ENCODE data around the gene USP48.
"Not testable (repeated sequence)": the region's sequence is repeated elsewhere in the genome, so short reads cannot be mapped to it uniquely, and the experiment has no call there.

The USP48 gene

DNA sequence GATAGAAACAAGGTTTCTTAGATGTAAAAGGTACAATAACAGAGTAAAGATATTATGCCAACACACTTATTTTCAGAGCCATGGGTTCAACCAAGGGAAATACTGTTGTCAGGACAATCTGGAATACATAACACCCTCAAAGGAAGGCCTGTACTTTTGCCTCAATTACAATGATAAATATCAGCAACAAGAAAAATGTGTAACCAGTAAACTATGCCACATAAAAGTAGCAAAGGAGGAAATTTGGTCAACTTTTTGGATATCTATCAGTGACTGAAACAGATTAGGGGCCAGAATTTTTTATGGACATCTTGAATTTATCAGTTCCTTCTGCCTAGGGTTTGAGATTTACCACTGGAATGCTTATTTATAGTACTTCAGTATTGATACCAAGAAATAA lies 89.2 kb downstream of the USP48 start:
- no peak for DNase-seq

DNA sequence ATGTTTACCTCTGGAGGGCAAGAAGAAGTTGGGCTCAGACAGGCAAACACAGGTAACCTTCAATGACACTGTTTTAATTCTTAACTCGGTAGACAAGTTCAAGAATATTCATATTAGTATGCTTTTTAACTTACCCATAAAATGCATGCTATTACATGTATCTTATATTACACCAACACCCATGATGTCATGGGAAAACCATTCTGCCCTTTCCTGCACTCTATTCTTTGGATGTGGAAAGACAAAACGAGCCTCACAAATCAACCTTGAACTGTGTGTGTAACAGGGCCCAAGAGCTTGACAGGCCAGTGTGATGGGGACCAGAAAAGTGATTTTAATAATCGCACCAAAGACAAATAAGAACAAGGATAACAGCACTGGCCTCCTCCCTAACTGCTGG lies 91.2 kb downstream of the USP48 start:
- no peak for DNase-seq

DNA sequence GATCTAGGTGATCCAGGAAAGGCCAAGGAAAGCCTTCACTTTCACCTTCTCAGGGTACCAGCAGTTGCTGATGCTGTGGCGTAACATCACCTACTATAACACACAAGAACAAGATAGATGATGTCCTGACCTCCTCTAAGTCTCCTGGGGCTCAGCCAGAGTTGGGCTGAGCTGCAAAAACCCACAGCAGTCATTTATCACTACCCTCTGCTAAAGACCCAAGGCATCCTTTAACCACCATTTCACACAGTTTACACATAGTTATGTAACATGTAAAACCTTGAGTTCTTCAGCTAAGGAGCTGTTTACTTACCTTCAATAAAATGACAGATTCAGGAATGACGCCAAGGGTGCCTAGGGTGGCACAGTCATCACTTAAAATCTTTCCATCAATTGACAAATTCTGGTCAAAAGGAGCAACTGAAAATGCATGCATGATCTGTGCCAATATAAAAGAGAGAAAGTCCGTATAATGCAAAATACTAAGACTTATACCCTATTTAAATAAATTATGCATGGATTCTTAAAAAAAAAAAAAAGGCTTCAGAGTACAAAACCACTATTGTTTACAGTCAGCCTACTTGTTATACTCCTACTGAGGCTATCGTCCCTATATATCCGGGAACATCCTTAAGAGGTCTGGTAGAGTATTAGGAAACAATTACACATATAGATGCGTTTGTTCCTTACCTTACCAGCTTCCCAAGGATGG lies 93.1 kb downstream of the USP48 start:
- DNase-seq = no peak

DNA sequence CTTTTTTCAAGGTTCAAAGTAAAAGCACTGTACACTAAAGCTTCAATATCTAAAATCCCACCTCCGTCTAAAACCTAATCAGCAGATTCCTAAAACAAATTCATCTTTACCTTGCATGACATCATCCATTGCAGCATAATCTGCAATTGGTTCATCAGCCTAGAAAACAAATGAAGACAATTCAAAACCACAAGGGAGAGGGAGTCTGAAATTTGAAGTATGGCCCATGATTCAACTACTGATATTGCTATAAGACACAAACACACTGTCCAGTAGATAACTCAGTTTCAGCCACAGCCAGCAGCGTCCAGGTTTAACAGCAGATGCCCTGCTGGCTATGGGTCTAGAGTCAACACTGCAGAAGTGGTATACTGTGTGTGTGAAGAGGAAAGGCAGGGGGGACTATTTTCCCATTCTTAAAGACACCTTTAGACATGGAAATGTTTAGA lies 95.8 kb downstream of the USP48 start:
- no peak for DNase-seq

DNA sequence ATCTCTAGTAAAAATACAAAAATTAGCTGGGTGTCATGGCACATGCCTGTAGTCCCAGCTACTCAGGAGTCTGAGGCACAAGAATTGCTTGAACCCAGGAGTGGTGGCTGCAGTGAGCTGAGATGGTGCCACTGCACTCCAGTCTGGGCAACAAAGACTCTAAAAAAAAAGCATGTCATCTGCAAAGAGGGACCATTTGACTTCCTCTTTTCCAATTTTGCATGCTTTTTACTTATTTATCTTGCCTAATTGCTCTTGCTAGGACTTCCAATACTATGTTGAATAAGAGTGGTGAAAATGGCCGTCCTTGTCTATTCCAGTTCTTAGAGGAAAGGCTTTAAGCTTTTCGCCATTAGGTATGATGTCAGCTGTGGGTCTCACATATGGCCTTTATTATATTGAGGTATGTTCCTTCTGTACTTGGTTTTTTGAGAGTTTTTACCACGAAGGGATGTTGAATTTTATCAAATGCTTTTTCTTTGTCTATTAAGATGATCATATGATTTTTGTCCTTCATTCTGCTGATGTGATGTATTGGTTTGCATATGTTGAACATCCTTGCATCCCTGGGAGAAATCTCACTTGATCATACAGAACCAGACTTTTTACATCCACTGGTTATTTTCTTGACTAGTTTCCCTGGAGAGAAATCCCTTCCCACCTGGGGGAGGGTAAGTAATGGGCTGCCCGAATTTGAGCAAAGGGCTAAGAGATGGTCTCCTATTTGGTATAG lies 96.8 kb downstream of the USP48 start:
- no peak for DNase-seq

DNA sequence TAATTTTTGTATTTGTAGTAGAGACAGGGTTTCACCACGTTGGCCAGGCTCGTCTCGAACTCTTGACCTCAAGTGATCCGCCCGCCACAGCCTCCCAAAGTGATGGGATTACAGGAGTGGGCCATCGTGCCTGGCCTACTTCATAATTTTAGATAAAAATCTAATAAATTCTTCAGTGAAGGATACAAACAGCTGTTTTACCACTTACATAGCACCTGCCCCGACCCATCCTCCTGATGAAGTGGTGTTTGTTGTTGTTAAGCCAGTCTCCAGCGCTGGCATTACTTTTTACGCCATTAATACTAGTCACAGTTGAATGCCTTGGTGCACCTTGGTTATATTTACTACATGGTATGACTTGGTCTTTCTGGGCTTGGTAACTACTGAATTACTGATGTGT lies 101.5 kb downstream of the USP48 start:
- DNase-seq = no peak

DNA sequence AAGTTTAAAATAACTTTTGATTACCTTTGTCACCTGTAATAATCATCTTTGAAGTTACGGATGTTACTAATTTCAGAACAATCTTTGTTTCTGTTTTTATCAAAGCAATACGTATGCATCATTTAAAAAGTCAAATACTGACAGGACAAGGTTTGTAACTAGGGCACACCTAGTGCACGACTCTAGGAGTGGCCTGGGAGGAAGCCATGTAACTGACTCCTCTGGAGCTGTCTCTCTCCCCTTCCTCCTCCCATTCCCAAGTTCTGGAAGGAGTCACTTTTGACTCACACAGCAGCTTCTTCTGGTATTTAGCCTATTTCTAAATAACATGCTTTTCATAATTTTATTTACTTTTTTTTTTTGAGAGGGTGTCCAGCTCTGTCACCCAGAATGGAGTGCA lies 102.0 kb downstream of the USP48 start:
- no peak for DNase-seq

DNA sequence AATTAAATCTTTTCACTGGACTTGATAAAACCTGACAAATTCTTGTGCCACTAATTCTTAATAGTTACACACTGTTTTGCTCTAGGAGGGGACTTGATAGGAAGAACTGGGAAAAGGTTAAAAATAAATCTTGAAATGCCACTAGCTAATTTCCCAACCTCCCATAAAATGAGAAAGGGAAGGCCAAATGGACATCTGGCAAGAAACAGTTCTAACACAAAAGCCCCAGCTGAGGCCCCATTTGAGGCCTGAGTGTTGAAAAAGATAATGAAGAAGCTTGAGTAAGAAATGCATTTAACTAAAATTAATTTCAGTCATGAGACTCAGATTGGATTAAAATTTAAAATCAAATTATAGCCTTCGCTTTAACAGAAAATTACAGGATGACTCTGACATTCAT lies 102.6 kb downstream of the USP48 start:
- DNase-seq = no peak

DNA sequence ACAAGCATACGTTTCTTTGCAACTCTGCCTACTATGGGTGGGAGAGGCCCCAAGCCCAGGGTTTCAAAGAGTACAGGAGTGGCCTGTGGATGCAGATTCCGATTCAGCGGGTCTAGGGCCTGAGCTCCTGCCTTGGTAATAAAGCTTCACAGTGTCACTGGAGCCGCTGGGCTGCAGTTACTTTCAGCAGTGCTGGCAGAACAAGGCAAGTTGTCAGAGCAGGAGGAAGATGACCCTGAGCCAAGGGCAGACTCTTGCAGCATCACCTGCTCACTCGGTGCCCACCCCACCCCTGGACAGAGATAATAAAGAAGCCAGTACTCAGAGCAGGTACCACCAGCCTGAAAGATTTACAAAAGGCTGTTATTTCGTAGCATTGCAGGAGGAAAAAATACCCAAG lies 105.8 kb downstream of the USP48 start:
- DNase-seq = no peak

DNA sequence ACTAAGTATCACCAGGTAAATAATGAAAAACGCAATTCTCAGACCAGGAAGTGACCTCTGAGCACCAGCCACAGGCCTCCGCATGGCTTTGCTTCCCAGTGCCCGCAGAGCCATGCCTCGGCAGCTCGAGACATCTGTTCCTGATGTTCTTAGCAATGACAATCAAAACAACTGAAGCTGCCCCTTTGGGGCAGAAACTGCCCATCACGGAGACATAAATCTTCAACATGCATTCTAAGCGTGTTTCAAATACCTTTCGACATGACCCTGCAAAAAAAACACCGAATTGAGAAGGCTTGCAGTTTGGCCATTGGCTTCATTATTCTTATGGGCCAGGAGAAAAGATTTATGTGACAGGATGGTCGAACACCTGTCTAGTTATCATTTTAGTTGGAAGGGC lies 108.0 kb downstream of the USP48 start:
- no peak for DNase-seq

DNA sequence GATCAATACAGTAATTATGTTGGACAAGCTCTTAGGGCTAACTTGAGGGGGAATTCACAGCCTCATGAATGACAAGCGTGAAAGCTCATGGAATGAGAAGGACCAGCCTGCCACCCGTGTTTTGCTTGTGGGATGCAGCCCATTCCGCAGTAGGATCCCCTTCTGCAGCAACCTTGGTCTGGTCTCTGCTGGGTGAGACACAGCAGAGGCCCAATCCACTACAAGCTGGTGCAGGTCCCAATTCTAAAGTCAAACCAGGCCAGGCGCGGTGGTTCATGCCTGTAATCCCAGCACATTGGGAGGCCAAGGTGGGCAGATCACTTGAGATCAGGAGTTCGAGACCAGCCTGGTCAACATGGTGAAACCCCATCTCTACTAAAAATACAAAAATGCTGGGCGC lies 109.1 kb downstream of the USP48 start:
- DNase-seq = not testable (repeated sequence)

DNA sequence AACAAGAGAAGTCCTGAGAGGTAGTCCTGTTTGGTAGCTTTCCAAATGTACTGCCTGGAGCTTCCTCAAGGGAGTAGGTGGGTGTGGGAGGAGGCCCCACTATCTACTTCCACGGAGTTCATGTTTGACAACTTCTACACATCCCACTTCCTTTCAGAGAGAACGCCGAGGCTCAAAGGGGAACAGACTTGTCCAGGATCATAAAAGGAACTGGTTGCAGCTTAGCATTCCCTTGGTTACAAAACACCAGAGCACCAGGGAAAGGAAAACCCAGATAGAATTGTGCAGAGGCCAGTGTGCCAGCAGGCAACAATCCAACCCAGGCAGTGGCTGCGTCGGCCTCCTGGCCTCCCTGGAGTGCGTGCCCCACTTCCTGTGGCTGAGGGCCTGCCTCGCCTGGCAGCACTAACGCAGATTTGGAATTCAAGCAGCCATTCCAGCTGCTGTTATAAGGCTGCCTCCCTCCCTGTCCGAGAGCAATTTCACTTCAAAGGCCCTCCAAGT lies 109.6 kb downstream of the USP48 start:
- no peak for DNase-seq

DNA sequence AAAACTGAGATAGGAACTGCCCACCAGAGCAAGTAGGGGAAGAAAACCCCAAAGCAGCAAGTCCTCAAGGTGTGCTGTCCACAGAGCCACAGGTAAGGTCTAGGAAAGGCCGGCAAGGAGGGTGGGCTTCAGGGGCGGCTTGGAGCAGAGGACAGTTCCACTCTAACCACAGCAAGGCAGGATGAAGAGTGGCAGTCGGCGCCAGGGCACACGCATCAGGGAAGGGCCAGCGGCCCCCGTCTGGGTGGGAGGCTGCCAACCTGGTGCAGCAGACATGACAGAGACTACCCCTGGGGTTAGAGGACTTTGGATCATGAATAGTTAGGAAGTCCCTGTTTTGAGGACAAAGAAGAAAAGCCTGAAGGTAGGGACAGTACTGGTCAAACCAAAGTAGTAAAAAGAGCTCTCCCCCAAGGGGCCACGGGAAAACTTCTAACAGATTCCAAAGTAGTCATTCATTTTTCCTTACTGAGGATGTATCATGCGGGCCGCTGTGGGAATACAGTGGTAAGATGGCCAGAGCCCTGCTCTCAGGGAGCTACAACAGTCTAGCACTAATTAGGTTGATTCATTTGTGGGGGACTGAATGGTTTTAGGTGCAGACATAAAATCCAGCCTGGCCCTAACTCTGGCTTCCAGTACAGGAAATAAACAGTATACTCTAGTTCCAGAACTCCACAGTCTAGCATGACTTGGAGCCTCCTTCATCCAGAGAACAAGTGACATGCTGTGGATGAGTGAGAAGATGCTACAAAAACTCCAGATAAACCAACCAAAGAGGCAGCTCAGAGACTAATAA lies 110.3 kb downstream of the USP48 start:
- DNase-seq = no peak

DNA sequence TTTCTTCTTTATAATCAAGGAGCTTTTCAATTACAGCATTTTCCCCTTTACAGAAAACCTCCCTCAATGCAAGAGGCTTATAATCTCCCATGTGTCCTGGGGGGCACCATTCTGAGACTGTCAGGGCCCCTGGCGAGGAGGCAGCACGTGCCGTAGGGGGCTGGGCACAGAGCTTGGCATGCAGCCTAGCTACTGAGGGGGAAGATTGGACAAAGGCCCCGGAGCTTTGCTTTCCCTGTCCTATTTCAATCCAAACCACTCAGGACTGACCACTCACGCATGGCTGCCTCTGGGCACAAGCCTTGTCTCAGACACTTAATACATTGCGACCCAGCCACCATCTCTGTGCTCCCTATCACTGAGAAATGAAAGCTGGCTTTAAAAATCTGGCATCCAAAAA lies 111.0 kb downstream of the USP48 start:
- no peak for DNase-seq

DNA sequence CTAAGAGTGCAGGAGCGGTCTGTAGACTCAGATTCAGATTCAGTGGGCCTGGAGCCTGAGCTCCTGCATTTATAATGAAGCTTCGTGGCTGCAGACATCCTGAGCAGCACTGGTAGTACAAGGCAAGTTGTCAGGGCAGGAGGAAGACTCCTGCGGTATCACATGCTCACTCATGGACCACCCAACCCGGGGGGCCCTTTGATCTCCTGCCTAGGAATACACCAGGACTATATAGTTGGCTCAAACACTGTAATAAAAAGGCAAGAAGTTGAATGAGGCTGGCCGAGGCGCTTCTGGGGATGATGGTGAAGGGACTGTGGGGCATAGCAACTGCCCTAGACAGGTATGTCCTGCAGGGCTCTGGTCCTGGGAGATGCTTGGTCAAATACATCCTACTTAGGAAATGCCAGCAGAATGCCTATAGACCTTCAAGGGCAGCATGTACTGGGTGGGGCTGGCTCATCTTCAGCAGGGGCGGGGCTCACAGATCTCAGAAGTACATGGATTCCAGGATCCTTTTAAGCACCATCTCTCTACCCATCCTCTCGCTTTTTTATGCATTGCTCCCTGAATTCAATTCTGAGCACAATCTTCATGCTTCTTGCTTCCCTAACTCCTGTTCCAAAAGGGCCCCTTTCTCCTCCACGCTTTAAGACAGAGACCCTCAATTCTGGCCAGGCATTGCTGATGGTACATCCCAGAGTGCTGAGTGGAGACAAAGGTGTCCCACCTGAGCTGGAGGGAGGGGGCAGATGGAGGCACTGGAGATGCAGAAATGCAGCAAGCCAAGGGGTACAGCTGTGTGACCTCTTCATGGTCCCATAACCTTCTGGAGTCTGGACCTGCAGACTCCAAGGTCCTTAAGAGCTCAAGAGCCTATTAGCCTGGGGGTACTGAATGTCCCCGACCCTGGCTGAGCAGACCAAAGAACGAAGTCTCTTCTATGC lies 111.7 kb downstream of the USP48 start:
- no peak for DNase-seq

DNA sequence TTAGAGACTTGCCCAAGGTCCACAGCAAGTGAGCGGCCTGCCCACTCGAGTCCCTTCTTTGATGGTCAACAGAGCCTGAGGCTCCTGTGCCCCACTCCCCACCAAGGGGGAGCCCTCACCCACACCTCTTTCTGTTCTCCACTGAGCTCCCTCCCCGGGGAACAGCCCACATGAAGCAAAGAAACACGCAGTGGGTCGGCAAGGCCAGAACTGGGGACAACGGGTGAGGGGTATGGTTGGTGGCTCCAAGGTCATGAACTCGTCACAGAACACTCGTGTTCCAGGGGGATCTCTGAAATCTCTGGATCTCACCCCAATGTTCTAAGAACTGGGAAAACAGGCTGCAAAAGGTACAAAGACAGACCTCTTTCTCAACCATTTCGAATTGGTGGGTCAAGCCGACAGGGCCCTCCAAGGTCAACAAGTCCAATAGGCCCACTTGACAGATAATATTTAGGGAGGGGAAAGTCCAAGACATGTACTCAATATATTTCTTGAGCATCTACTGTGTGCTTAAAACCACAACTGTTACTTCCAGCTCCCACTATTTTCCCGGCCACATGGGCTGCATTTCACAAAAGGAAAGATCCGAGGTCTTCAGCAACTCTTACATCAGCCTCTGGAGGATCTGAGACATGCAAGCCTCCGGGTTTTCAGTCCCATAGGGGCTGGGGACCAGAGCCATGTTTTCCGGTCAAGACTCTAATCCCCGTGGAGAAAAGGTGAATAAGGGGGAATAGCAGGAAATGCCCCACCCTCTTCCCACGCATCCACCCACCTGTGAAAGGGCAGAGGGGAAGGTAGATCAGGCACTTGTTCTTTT lies 112.7 kb downstream of the USP48 start:
- no peak for DNase-seq

DNA sequence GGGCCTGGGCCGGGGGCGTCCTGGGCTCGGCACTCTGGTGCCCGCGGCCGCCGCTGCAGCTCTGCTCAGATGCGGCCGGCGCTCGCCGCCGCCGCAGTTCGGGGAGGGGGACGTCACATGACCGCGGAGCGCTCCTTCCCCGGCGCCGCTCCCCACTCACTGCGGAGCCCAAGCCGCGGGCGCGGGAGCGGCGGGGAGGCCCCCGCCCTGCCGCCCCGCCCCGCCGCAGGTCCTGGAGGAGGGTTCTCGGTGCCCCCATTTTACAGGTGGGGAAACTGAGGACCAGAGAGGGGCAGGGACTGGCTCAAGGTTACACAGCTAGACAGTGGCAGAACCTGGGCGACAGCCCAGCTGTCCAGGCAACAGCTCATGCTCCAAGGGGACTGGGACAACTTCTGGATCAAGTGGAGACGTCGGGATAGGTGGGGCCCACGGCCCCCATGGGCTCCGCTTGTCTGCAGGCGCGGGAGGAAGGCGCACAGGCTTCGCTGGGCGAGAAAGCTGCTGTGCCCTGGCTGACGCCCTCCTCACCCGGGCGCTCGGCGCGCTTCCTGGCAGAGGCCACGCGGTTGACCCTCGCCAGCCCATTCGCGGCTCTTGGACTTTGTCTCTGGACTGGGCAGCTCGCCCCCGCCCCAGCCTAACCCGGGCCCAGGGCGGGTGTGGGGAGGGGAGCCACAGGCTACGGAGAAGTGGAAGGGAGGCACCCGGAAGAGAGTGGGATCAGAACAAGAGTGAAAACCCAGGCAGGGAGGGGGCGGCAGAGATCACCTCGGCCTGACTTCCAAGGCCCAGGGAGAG lies 113.5 kb downstream of the USP48 start, which contains the start of gene RAP1GAP:
RAP1GAP (minus strand) TSS at position 100 of the 801 bp plus-strand sequence. CDS start 49,325 bp downstream, outside the sequence.
- peak; percentile 34 for DNase-seq

DNA sequence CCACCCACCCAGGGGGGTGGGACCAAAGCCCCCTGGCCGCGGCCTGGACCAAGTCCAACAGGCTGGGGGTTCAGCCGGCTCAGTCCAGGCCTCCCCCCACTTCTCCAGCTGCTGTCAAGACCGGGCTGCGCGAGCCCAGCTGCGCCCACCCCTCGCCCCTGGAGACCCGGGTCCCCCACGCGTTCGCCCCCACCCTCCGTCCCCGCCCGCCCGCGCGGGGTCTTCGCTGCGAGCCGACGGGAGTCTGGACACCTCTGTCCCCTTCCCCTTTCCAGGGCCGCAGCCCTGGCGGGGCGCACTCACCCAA lies 114.0 kb downstream of the USP48 start:
- no peak for DNase-seq

DNA sequence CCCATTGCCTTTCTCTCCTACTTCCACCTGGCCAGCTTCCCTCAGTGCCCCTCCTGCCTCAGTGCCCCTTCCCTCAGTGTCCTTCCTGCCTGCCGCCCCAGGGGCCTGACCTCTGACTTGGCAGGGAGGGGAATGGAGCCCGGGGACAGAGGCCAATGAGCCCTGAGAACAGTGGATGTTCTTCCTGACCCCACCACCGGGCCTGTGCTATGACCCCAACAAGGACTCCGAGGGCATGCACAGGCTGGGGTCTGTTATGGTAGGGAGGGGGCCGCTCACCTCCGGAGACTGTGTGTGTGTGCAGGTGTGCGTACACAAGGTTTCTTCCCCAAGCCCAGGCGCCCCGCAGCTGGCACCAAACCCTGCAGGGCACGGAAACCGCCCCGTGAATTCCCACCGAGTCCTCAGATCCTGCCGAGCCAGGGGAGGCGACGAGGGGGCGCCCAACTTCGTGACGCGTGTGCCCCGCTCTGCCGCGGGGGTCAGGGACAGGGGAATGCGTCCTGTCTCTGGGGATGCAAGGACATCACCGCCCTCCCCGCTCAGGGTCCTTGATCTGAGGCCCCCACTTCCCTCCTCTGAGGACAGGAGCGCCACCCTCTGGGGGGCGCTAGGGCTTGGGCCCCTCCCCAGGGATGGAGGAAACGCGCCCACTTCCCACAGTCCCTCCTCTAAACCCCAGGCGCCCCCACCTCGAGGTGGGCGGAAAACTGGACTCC lies 114.6 kb downstream of the USP48 start:
- no peak for DNase-seq
